LNCaP clone FGC (cell line): ENCODE measurements around the gene LTC4S.

Experiments
- DNase-seq: peaks from one replicate; pipeline ENCODE4 v3.0.0-alpha.2; 2011; ENCODE audit warnings: low read depth
- H3K4me3 ChIP-seq: 2 replicates; pipeline ENCODE4 v1.5.1; 2011; ENCODE audit warnings: mild to moderate bottlenecking, low read depth, low read length, control low read depth
- CTCF ChIP-seq: IDR thresholded peaks from 2 replicates; pipeline ENCODE4 v1.5.1; 2012; ENCODE audit warnings: mild to moderate bottlenecking; ENCODE audit not compliant: control insufficient read depth, insufficient read depth; ENCODE audit errors: extremely low read depth

Gene LTC4S

GRCh38 chr5:179777909-179778308, 15.9 kb upstream of the LTC4S start:
- TF ChIP-seq CTCF: peak; percentile 22; the same call in 1 of the 2 replicates
- peak; percentile 80 for DNase-seq
- no peak overlapping the region for H3K4me3 ChIP-seq

GRCh38 chr5:179778591-179778990, 15.2 kb upstream of the LTC4S start:
- no peak for TF ChIP-seq CTCF
- no peak overlapping the region for H3K4me3 ChIP-seq
- DNase-seq: no peak

- DNase-seq: no peak
- no peak for TF ChIP-seq CTCF
- H3K4me3 ChIP-seq: no peak overlapping the region
These were observed 14.0 kb upstream of the LTC4S start for GRCh38 chr5:179779826-179780225.

GRCh38 chr5:179780362-179780761, 13.4 kb upstream of the LTC4S start:
- no peak overlapping the region for H3K4me3 ChIP-seq
- TF ChIP-seq CTCF: no peak
- no peak for DNase-seq

- DNase-seq: no peak
- no peak overlapping the region for H3K4me3 ChIP-seq
- no peak for TF ChIP-seq CTCF
These were observed 11.9 kb upstream of the LTC4S start for GRCh38 chr5:179781846-179782245.

GRCh38 chr5:179783128-179783527, 10.7 kb upstream of the LTC4S start:
- no peak overlapping the region for H3K4me3 ChIP-seq
- no peak for DNase-seq
- no peak for TF ChIP-seq CTCF

- H3K4me3 ChIP-seq: no peak overlapping the region
- no peak for TF ChIP-seq CTCF
- no peak for DNase-seq
These were observed 6.9 kb upstream of the LTC4S start for GRCh38 chr5:179786861-179787260.
